Stimulated activated CD4-positive, alpha-beta T cell treated with anti-CD3 and anti-CD28 coated beads, Interleukin-1b, Interleukin-23, amount 100 ng/mL, for 24 hours (primary cell): ENCODE measurements around the gene GRIP2.

ENCODE experiments used
- DNase-seq, 4 experiments: peaks; one replicate each; pipeline ENCODE4 v3.0.0-alpha.2; 2020; ENCODE audit warnings: low read depth in 4 of 4, low spot score in 1 of 4

GRIP2 gene

GRCh38 chr3:14541646-14542045 is 1.5 kb upstream of the GRIP2 start:
- no peak for DNase-seq

DNA sequence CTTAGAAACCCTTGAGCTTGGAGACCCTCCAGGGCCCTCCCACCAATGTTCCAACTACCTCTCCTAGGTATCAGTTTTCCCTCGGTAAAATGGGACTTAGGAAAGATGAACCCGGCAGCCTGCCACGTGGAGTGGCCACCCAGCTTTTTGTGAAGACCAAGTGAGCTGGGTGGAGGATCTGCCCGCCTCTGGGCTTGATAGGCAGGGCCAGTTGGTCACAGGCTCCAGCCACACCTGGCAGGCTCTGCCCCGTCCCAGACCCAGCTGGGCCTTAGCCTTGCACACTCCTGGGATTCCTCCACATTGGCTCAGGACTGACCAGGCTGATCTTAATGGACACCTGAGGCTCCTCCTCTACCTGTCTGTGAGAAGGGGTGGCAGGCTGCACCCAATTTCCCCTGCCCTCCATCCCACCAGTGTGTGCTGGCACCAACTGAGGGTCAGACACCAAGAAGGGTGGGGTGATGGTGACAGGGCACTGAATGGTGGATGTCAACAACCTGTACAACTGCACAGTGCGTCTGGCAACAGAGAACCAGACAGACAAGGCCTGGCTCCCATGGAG is 761 bp upstream of the GRIP2 start:
- DNase-seq: no peak

- no peak for DNase-seq
These were observed 779 bp downstream of the GRIP2 start for GRCh38 chr3:14539384-14539741.

DNA sequence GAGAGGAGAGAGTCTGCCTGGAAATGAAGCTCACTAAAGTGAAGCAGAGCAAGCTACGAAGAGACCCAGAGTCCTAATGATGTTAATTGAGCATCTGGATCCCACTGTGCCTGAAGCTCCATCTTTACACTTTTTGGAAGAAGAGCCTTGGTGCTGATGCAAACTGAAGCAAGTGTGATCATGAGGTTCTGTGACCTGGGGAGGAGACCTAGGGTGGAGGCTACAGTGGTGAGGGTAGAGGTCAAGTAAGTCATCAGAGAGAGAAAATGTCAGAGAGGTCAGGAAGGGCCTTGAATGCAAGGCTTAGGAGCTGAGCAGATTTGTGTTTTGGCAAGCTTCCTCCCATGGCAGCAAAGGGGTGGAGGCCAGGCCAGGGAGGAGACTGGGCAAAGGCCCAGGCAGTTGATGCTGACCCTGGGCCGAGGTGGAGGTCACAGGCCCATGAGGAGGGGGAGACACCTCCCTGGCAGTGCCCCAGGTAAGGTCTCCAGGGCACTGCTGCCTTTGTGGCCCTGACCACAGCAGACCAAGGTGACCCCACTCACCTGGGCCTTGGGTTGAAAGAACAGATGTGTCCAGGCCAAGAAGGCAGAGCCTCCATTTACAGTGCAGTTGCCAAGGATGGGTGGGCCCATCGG is 1.6 kb downstream of the GRIP2 start:
- no peak for DNase-seq

DNA sequence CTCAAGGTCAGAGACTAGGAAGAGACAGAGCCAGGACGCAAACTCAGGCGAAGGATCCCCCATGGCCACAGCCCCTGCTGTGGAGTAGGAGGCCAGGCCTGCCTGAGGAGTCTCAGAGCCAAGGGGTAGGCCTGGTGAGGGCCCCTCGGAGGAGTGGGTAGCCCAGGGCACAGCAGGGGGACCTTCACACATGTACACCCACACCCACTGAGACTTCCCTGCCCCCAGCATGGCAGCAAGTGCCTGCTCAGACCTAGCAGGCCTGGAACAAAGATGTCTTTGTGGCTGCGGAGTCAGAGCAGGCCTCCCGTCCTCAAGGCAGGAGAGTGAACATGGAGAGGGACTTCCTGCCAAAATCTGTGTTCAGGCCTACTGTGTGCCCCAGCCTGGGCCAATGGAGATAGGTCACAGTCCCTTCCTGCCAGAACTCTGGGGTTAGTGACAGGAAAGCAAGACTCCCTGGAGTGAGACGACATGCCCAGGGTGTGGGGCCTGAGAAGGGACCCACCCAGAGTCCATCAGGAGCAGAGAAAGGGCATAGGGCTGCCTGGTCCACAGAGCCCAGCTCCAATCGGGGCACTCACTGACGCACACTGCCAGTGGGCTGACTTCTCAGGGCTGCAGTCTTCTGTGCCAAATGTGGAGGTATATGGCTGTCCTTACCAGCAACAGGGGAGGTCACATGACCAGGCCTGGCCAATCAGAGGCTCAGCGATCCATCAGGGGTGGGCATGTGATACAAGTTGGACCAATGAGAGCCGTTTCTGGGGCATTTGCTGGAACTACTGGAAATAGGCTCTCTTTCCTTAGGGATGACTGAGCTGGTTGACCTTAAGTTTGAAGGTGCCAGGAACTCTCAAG is 2.3 kb downstream of the GRIP2 start:
- no peak for DNase-seq

DNA sequence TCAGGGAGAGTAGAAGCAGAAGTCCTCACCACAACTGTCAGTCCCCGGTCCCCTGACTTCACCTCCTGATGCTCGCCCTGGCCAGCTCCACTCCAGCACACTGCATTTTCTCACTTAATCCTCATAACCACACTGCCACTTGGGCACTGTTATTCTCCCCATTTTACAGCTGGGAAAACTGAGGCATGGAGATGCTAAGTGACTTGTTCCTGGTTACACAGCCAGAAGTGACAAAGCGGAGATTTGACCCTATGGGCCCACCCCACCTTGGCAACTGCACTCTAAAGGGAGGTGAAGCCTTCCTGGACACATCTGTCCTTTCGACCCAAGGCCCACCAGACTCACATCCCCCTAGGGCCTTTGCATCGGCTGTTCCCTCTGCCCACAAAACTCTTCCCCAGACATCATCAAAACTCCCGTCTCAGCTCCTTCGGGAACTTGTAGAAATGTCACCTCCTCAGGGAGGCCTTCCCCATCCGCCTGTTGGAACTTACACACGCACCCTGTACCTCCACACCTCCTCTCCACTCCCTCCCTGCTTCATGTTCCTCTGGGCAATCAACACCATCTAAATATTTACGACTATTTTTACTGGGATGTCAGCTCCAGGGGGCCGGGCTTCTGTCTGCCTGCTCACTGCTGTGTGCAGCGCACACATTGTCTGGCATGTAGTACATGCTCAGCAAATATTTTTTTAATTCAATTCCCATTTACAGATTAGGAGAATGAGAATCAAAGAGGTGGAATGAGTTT is 3.1 kb downstream of the GRIP2 start:
- no peak for DNase-seq

- DNase-seq: no peak
These were observed 3.9 kb downstream of the GRIP2 start for GRCh38 chr3:14536055-14536815.

- no peak for DNase-seq
These were observed 4.5 kb downstream of the GRIP2 start for GRCh38 chr3:14535616-14536015.

DNA sequence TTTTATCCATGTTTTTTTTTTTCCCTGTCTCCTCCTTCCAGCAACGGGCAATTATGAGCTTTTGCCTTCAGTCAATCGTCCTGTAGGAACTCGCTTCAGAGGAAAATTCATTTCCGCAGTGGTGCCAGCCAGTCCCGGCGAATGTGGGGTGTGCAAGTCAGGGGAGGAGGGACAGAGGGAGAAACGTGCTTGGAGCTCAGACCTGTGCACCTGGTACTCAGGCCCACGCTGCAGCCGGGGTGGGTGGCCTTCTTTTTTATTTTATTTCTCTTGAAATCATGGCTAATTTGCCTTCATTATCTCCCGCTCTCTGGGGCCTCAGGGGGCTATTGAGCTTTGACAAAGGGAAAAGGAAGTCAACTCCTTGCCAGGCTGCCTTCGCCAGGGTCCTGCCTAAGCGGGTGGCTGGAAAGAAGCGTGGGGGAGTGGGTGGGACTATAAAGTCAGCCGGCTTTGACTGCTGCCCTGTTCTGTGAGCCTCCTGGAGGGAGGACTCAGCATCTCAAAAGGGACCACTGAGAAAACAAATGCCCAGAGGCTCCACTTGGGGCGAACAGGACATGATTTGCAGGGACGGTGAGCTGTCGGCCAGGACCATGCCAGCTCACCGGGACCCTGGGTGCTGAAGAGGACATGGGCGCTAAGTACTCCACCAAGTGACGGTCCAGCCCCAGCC is 5.5 kb downstream of the GRIP2 start:
- DNase-seq: no peak

GRCh38 chr3:14533457-14533958 is 6.6 kb downstream of the GRIP2 start:
- DNase-seq: no peak

- no peak for DNase-seq
These were observed 7.3 kb downstream of the GRIP2 start for GRCh38 chr3:14532691-14533456.

- no peak for DNase-seq
These were observed 8.2 kb downstream of the GRIP2 start for GRCh38 chr3:14531856-14532395.

DNA sequence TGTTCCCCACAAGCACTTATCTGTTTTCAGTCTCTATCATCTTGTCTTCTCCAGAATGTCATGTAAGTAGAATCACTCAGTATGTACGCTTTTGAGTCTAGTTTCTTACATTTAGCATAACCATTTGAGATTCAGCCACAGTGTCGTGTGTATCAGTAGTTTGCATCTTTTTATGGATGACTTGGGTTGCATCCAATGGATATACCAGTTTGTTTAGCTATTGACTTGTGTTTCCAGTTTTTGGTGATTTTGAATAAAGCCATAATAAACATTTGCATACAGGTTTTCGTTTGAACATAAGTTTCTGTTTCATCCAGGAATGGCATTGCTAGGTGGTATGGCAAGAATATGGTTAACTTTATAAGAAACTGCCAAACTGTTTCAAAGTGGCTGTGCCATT is 12.1 kb downstream of the GRIP2 start:
- no peak for DNase-seq

DNA sequence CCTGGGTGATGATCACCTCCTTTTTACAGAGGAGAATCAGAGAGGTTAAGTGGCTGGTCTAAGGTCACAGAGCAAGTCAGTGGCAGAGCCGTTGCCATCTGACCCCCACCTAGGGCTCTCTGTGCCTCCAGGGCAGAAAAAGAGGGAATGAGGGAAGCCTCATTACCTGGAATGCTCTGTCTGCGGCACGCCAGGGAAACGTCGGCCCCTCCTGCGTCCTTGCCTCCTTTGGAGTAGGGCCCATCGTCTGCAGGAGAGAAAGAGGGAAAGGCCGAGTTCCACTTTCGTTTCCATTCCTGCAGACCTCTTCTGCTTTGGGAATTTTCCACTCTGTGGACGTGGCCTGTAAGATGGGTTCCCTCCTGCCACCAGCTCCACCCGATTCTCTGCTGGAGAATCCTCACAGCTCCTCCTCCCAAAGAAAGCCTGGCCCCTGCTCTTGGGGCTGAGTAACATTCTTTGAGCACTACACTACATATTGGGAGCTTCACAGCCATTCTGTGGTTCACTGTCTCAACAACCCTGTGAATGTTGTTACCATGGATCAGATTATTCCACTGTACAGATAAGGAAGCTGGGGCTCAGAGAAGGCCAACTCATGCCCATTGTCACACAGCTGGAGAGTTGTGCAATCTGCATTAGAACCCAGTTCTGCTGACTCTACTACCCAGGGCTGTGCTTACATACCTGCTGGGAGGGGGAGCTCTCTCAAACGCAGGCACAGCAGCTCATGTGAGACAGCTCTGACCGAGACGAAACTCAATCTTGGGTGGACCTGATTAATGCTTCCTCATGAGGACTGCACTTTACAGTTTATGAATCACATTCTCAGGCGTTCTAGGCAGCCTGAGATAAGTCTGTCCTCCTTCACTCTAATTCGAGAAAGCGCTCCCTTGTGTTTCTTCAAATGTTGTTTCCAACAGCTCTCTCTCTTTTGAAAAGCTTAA is 14.2 kb downstream of the GRIP2 start:
- no peak for DNase-seq

- DNase-seq: no peak
These were observed 15.1 kb downstream of the GRIP2 start for GRCh38 chr3:14524920-14525660.

- DNase-seq: no peak
These were observed 15.8 kb downstream of the GRIP2 start for GRCh38 chr3:14524311-14524711.

- DNase-seq: no peak
These were observed 16.4 kb downstream of the GRIP2 start for GRCh38 chr3:14523792-14524191.
